HPDE6-E6E7 (cell line): Measurements from ENCODE around the gene TSHR.

Source experiments
- DNase-seq: peaks from one replicate; pipeline ENCODE4 v3.0.0; 2011; ENCODE audit warnings: missing footprints; ENCODE audit errors: extremely low spot score

TSHR gene

DNA sequence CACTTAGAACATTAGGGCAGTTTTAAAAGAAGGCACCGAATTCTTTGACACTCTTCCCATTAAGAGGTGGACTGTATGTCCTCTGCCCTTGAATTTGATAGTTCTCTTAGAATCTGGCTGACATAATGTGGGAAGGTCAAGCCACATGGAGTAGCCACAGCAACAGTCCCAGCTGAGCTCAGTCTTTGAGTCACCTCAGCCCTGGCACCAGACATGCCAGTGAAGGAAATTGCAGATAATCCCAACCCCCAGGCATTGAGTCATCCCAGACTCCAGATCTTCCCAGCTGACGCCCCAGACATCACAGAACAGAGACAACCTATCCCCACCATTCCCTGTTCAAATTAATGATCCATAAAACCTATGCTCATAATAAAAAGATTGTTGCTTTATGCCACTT is 181.9 kb downstream of the TSHR start:
- peak; percentile 38 for DNase-seq

GRCh38 chr14:81138429-81138828 is 183.0 kb downstream of the TSHR start:
- DNase-seq: no peak

GRCh38 chr14:81141426-81141825 is 186.0 kb downstream of the TSHR start:
- DNase-seq: no peak

DNA sequence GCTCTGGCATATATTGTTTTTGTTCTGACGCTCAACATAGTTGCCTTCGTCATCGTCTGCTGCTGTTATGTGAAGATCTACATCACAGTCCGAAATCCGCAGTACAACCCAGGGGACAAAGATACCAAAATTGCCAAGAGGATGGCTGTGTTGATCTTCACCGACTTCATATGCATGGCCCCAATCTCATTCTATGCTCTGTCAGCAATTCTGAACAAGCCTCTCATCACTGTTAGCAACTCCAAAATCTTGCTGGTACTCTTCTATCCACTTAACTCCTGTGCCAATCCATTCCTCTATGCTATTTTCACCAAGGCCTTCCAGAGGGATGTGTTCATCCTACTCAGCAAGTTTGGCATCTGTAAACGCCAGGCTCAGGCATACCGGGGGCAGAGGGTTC is 188.4 kb downstream of the TSHR start:
- DNase-seq: no peak

DNA sequence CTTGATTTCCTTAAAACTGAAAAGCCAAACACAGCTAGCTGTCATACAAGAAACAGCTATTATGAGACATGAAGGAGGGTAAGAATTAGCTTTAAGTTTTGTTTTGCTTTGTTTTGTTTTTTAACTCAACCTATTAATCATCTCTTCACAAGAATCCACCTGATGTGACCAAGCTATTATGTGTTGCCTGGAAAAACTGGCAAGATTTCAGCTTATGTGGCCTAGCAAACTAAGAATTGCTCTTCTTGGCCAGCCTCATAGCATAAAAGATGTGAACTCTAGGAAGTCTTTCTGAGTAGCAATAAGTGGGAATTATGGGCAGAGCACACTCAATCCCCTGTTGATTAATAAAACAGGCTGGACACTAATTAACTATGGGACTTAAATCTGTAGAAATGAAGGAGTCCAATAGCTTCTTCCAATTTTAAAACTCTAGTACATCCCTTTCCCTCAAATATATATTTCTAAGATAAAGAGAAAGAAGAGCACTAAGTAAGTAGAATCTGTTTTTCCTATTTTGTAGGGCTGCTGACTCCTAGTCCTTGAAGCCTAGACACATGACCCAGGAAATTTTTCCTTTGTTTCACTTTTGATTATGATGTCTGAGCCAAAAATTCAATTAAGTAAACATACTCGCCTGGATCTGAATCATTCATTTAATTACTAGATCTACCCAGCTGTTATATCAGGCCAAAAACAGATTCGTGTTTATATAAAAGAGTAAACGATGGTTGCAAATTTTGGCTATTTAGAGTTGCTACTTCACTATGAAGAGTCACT is 189.6 kb downstream of the TSHR start:
- DNase-seq: no peak

- no peak for DNase-seq
These were observed 191.9 kb downstream of the TSHR start for GRCh38 chr14:81147140-81147897.

GRCh38 chr14:81148635-81149034 is 193.2 kb downstream of the TSHR start:
- DNase-seq: no peak

- no peak for DNase-seq
These were observed 197.8 kb downstream of the TSHR start for GRCh38 chr14:81153187-81153586.

GRCh38 chr14:81157431-81157830 is 202.0 kb downstream of the TSHR start:
- DNase-seq: no peak

- no peak for DNase-seq
These were observed 205.7 kb downstream of the TSHR start for GRCh38 chr14:81161088-81161487.

GRCh38 chr14:81161749-81162148 is 206.3 kb downstream of the TSHR start:
- DNase-seq: no peak

GRCh38 chr14:81162941-81163340 is 207.5 kb downstream of the TSHR start:
- no peak for DNase-seq

DNA sequence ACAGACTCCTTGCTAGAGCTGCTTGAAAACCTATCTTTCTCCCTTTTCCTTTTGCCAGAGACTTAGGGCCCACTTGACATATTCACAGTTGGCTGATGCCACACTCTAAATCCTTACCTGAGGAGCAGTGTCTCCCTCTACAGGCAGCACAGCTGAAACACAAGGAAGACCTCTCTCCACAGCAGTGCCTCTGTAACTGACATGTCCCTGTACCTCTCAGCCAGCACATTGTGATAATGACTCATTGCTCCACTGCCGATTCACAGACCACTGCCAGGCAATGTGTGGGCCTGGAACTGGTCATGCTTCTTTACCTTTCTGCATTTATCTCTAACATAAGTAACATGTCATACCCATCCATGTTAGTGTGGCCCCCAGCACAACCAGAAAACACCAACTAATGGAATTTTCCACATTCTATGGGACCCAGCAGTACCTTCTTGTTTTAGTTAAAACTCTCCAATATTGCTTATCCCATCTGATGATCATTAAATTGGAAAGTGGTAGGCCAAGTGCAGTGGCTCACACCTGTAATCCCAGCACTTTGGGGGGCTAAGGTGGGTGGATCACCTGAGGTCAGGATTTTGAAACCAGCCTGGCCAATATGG is 208.8 kb downstream of the TSHR start:
- peak; percentile 82 for DNase-seq

GRCh38 chr14:81165188-81165587 is 209.8 kb downstream of the TSHR start:
- no peak for DNase-seq

DNA sequence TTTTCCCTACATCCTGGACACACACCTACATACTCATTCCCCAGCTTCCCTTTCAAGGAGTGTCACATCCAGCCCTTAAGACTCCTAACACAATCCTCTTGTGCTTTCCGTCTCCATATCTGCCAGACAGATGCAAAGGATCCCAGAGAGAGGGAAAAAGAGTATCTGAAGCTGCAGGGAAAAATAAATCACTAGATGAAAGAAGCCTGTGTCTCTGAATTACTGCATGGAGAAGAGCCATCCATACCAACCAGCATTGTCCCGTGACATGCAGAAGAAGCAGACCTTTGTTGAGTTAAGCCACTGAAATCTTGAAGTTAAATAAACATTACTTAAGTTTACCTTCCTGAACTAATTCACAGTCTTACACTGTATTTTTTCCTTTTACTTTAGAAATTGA is 210.7 kb downstream of the TSHR start:
- no peak for DNase-seq

GRCh38 chr14:81169267-81169666 is 213.8 kb downstream of the TSHR start:
- DNase-seq: no peak

- DNase-seq: no peak
These were observed 214.3 kb downstream of the TSHR start for GRCh38 chr14:81169711-81170103.

DNA sequence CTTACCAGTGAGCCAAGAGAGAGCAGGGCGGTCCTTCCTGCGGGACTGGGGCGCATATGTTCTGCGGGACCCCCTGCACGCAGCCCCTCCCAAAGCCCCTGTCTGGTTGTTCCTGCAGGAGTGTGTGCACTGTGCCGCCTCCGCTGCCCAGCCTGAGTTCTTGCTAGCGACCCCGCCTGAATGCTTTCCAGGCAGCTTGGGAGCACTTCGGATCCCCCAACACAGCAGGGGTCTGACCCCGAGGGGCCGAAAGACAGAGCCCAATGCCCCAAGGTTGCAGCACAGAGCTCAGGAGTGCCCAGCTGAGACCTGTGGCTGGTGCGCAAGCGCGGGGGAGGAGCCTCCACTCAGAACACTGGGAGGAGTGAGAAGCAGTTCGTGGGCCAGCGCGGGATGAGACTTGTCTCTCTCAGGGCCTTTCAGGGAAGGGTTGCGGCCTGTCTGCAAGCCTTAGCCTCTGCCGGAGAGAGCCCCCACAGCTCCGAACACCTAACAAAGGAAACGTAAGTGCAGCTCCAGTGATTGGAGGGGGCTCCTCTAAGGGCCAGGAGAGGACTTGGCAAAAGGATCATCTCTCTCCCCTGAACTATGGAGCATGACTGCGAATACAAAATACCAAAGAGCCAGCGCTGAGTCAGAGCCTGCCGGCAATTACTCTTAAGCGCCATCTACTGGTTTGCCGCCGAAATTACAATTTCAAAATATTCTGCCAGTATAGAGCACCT is 214.8 kb downstream of the TSHR start:
- peak; percentile 91 for DNase-seq

- no peak for DNase-seq
These were observed 215.4 kb downstream of the TSHR start for GRCh38 chr14:81170829-81171195.

DNA sequence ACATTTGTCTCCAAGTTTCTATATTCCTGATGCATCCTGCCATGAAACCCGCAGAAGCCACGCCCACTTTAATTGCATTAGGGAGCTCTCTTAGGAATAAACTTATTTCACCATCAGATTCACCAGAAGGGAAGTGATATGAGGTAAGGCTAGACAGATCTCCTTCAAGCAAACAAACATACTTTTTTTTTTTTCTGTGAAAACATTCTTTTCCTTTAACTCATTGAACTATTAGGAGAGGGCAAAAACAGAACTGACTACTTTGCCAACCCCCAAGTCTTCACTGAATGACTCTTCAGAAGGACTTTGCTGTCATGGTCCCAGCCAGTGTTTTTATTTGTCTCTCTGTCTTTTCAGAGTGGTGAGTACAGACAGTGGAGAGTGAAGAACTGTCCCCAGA is 216.9 kb downstream of the TSHR start:
- no peak for DNase-seq

DNA sequence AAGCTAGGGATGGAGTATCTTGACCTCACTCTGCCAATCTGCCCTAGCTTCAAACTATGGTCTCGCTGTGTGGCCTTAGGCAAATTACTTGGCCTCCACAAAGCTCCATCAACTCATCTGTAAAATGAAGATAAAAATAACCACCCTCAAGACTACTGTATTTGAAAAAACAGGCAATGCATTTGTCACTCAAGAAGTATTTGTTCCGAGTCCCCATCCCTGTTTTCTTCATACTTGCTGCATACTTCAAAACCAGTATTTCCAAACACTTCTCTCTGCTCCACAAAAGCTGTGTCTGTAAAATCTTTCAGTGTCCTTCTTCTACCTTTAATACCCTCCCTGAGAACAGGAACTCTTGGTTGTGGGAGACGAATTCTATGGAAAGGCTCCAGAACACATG is 217.5 kb downstream of the TSHR start:
- no peak for DNase-seq

- no peak for DNase-seq
These were observed 220.8 kb downstream of the TSHR start for GRCh38 chr14:81176241-81176640.
